H1 (cell line): ENCODE measurements around the gene ARMC6. TPM values are rescaled to one million over a fixed set of nuclear protein-coding genes. Genes with fewer than 3 reads are reported as not detected.

Source experiments
- CTCF ChIA-PET: fragments of 300-600 bp; sonication (Branson Sonifier 250); formaldehyde crosslinking; loops from one replicate; lab custom pipeline; 2021; ENCODE audit not compliant: partially characterized antibody; lab: Charles Lee
- POLR2A ChIA-PET: fragments of 300-600 bp; sonication (Branson Sonifier 250); formaldehyde crosslinking; loops from one replicate; lab custom pipeline; 2021; ENCODE audit warnings: inconsistent platforms; ENCODE audit not compliant: partially characterized antibody; lab: Charles Lee
- DNase-seq, 2 experiments: peaks; one replicate each; pipeline versions ENCODE4 v3.0.0 to v3.0.0-alpha.2; 2010 to 2022; ENCODE audit warnings: low spot score in 2 of 2, low read depth in 1 of 2, mixed read lengths in 1 of 2
- FAIRE-seq: peaks from 2 replicates; lab custom pipeline; 2011; peaks lifted over from hg19 to GRCh38; lab: Jason Lieb, UNC
- H2AFZ ChIP-seq: 2 replicates; pipeline ENCODE4 v1.8.1; 2012; ENCODE audit warnings: low read length, inconsistent platforms
- H2AK5ac ChIP-seq: 2 replicates; pipeline ENCODE4 v1.6.1; 2013; ENCODE audit warnings: low read depth, low read length
- H2BK120ac ChIP-seq: replicated peaks from 2 replicates; pipeline ENCODE3; 2013; ENCODE audit warnings: low read depth, low read length, inconsistent platforms
- H2BK12ac ChIP-seq: 2 replicates; pipeline ENCODE4 v1.6.1; 2013; ENCODE audit warnings: low read depth, low read length
- H2BK15ac ChIP-seq: 2 replicates; pipeline ENCODE4 v1.6.1; 2013; ENCODE audit warnings: low read length
- H2BK20ac ChIP-seq: 2 replicates; pipeline ENCODE4 v1.6.1; 2013; ENCODE audit warnings: low read length
- H2BK5ac ChIP-seq: 2 replicates; pipeline ENCODE4 v1.6.1; 2013; ENCODE audit warnings: low read depth, low read length
- H3K14ac ChIP-seq: 2 replicates; pipeline ENCODE4 v1.6.1; 2013; ENCODE audit warnings: inconsistent platforms; ENCODE audit not compliant: insufficient read length
- H3K18ac ChIP-seq: 2 replicates; pipeline ENCODE4 v1.6.1; 2013; ENCODE audit warnings: low read length; ENCODE audit errors: extremely low read depth
- H3K23ac ChIP-seq: 2 replicates; pipeline ENCODE4 v1.6.1; 2013; ENCODE audit warnings: inconsistent platforms; ENCODE audit not compliant: insufficient read length
- H3K23me2 ChIP-seq: 2 replicates; pipeline ENCODE4 v1.6.1; 2013; ENCODE audit warnings: low read depth, low read length
- H3K27ac ChIP-seq: 2 replicates; pipeline ENCODE4 v1.6.1; 2011; ENCODE audit warnings: low read depth, low read length, inconsistent platforms
- H3K27me3 ChIP-seq, 4 experiments: replicated peaks in 1 of 4; 1 replicate in 1 of 4; 2 replicates in 3 of 4; pipeline versions ENCODE4 v1.6.1 to v1.8.1; 2011 to 2013; ENCODE audit warnings: low read length in 3 of 4, mild to moderate bottlenecking in 3 of 4, inconsistent platforms in 2 of 4, mixed read lengths in 2 of 4, moderate library complexity in 1 of 4; ENCODE audit not compliant: control insufficient read depth in 3 of 4, insufficient read depth in 3 of 4; ENCODE audit errors: extremely low read depth in 1 of 4
- H3K36me3 ChIP-seq, 4 experiments: 2 replicates each; pipeline versions ENCODE4 v1.6.1 to v1.8.1; 2011 to 2013; ENCODE audit warnings: mild to moderate bottlenecking in 4 of 4, low read length in 3 of 4, moderate library complexity in 2 of 4, control low read depth in 1 of 4, inconsistent platforms in 1 of 4; ENCODE audit not compliant: insufficient read depth in 4 of 4, control insufficient read depth in 2 of 4
- H3K4ac ChIP-seq: replicated peaks from 2 replicates; pipeline ENCODE3; 2013; ENCODE audit warnings: low read length, low read depth, mixed read lengths, inconsistent platforms; ENCODE audit not compliant: insufficient read length
- H3K4me1 ChIP-seq, 4 experiments: replicated peaks in 1 of 4; 1 replicate in 1 of 4; 2 replicates in 3 of 4; pipeline versions ENCODE4 v1.6.1 to v1.8.1; 2011 to 2013; ENCODE audit warnings: low read length in 3 of 4, inconsistent platforms in 2 of 4, mixed read lengths in 1 of 4; ENCODE audit not compliant: insufficient read depth in 4 of 4, control insufficient read depth in 3 of 4
- H3K4me2 ChIP-seq, 2 experiments: 2 replicates each; pipeline versions ENCODE4 v1.6.1 to v1.8.1; 2011 to 2013; ENCODE audit warnings: low read depth in 2 of 2, low read length in 2 of 2, control low read depth in 1 of 2, inconsistent platforms in 1 of 2, mild to moderate bottlenecking in 1 of 2; ENCODE audit not compliant: insufficient read depth in 1 of 2
- H3K4me3 ChIP-seq, 4 experiments: fragments of 200-600, 300-600 bp in 1 of 4; sonication (generic), shearing (Covaris generic), sonication (Bioruptor Twin) in 1 of 4; 2 replicates each; pipeline versions ENCODE4 v1.5.1 to v1.8.1; 2011 to 2016; ENCODE audit warnings: low read length in 4 of 4, low read depth in 3 of 4, control low read depth in 2 of 4, inconsistent platforms in 2 of 4, mild to moderate bottlenecking in 2 of 4, mixed read lengths in 1 of 4, moderate library complexity in 1 of 4; ENCODE audit not compliant: insufficient read depth in 2 of 4; ENCODE audit errors: extremely low read depth in 1 of 4
- H3K56ac ChIP-seq: replicated peaks from 2 replicates; pipeline ENCODE3; 2013; ENCODE audit warnings: low read depth, mild to moderate bottlenecking, mixed read lengths, low read length, inconsistent platforms; ENCODE audit not compliant: insufficient read length
- H3K79me1 ChIP-seq: 2 replicates; pipeline ENCODE4 v1.6.1; 2013; ENCODE audit warnings: low read depth, low read length, control low read depth
- H3K79me2 ChIP-seq, 2 experiments: 2 replicates each; pipeline versions ENCODE4 v1.6.1 to v1.8.1; 2012 to 2013; ENCODE audit warnings: low read length in 2 of 2, mild to moderate bottlenecking in 2 of 2, inconsistent platforms in 1 of 2; ENCODE audit not compliant: insufficient read depth in 2 of 2, control insufficient read depth in 1 of 2
- H3K9ac ChIP-seq, 4 experiments: replicated peaks in 1 of 4; 1 replicate in 1 of 4; 2 replicates in 3 of 4; pipeline versions ENCODE4 v1.6.1 to v1.8.1; 2011 to 2013; ENCODE audit warnings: low read depth in 3 of 4, low read length in 3 of 4, control low read depth in 2 of 4, mild to moderate bottlenecking in 2 of 4, moderate library complexity in 2 of 4, inconsistent platforms in 1 of 4; ENCODE audit errors: extremely low read depth in 1 of 4
- H3K9me3 ChIP-seq, 2 experiments: 2 replicates each; pipeline versions ENCODE4 v1.6.1 to v1.8.1; 2012 to 2013; ENCODE audit warnings: mild to moderate bottlenecking in 2 of 2, moderate library complexity in 2 of 2, control low read depth in 1 of 2, inconsistent platforms in 1 of 2, low read depth in 1 of 2, low read length in 1 of 2, mixed read lengths in 1 of 2; ENCODE audit not compliant: insufficient read depth in 2 of 2
- H4K20me1 ChIP-seq, 2 experiments: replicated peaks in 1 of 2; 2 replicates each; pipeline versions ENCODE3 to v1.8.1; 2011 to 2013; ENCODE audit warnings: inconsistent platforms in 2 of 2, low read length in 2 of 2, mild to moderate bottlenecking in 1 of 2; ENCODE audit not compliant: insufficient read depth in 2 of 2, control insufficient read depth in 1 of 2
- H4K5ac ChIP-seq: 2 replicates; pipeline ENCODE4 v1.6.1; 2013; ENCODE audit warnings: low read length, low read depth, mixed read lengths, inconsistent platforms; ENCODE audit not compliant: insufficient read length
- H4K8ac ChIP-seq: 2 replicates; pipeline ENCODE4 v1.8.0; 2013; ENCODE audit warnings: mild to moderate bottlenecking, moderate library complexity, low read length, inconsistent platforms; ENCODE audit not compliant: insufficient read depth; ENCODE audit errors: extremely low read depth
- H4K91ac ChIP-seq: replicated peaks from 2 replicates; pipeline ENCODE3; 2013; ENCODE audit warnings: low read length, mixed read lengths, inconsistent platforms; ENCODE audit not compliant: insufficient read length
- GABPA ChIP-seq: IDR thresholded peaks from 2 replicates; pipeline ENCODE4 v1.6.1; 2011; ENCODE audit warnings: mild to moderate bottlenecking, low read length, moderate library complexity, borderline replicate concordance; ENCODE audit not compliant: insufficient read depth
- HDAC6 ChIP-seq: IDR thresholded peaks from one replicate; pipeline ENCODE4 v1.7.1; 2012; ENCODE audit warnings: low read depth, mild to moderate bottlenecking, inconsistent platforms, low read length, moderate library complexity
- KDM4A ChIP-seq: IDR thresholded peaks from one replicate; pipeline ENCODE4 v1.7.1; 2012; ENCODE audit warnings: low read depth, mild to moderate bottlenecking, moderate library complexity, low read length, inconsistent platforms; ENCODE audit not compliant: severe bottlenecking
- NRF1 ChIP-seq: IDR thresholded peaks from 2 replicates; pipeline ENCODE4 v1.6.1; 2011; ENCODE audit warnings: mild to moderate bottlenecking, low read depth, low read length, improper control_type of control experiment
- PHF8 ChIP-seq: fragments of 200-600 bp; sonication (generic); conservative IDR thresholded peaks from 2 replicates; pipeline ENCODE4 v1.7.1; 2012; ENCODE audit warnings: low read depth, mild to moderate bottlenecking, inconsistent platforms, low read length, moderate library complexity
- POLR2AphosphoS5 ChIP-seq: IDR thresholded peaks from 2 replicates; pipeline ENCODE4 v1.6.1; 2011; ENCODE audit warnings: low read depth, low read length
- POU5F1 ChIP-seq: IDR thresholded peaks from 2 replicates; pipeline ENCODE4 v1.6.1; 2011; ENCODE audit warnings: low read depth, mild to moderate bottlenecking, low read length, moderate library complexity
- SIRT6 ChIP-seq: IDR thresholded peaks from one replicate; pipeline ENCODE4 v1.7.1; 2012; ENCODE audit warnings: low read length, inconsistent platforms
- SRF ChIP-seq: IDR thresholded peaks from 2 replicates; pipeline ENCODE4 v1.6.1; 2011; ENCODE audit warnings: mild to moderate bottlenecking, low read depth, low read length, moderate library complexity
- TEAD4 ChIP-seq: IDR thresholded peaks from 2 replicates; pipeline ENCODE4 v1.6.1; 2012; ENCODE audit warnings: low read depth, low read length, inconsistent platforms, mixed read lengths
- ZNF274 ChIP-seq: IDR thresholded peaks from 2 replicates; pipeline ENCODE4 v1.7.0; 2012; ENCODE audit warnings: low read length, borderline replicate concordance; ENCODE audit errors: extremely low read depth
- WGBS, 2 experiments: shearing (Covaris generic) in 1 of 2; methylation state at CpG; one replicate each; pipeline versions ENCODE4 v1.1.6 to v1.1.7; 2013 to 2015; ENCODE audit warnings: low lambda C conversion rate in 2 of 2, mixed read lengths in 2 of 2, inconsistent platforms in 1 of 2, low coverage in 1 of 2, missing lambda C conversion rate in 1 of 2; ENCODE audit not compliant: insufficient replicate concordance in 2 of 2, insufficient coverage in 1 of 2, insufficient read length in 1 of 2; ENCODE audit errors: extremely low coverage in 1 of 2, missing lambda C conversion rate in 1 of 2; 5-methylcytosine and 5-hydroxymethylcytosine counted together
- polyA plus RNA-seq, 7 experiments: library from polyadenylated mRNA; depleted of rRNA in 3 of 7; stranded (reverse) in 5 of 7; unstranded in 2 of 7; fragments of >200 nt in 5 of 7; fragments of 200-250 nt in 2 of 7; gene quantifications; 1 replicate in 5 of 7; 2 replicates in 1 of 7; 4 replicates in 1 of 7; pipeline versions ENCODE4 v1.2.1 to v1.2.3, GENCODE V29; 2011 to 2013; ENCODE audit warnings: missing spikeins in 2 of 7, mixed read lengths in 2 of 7
- total RNA-seq: library from RNA; stranded (reverse); fragmentation: NEBNext Ultra II Directional; extraction: Animal tissue kit (Norgen Biotek cat#: 25700); gene quantifications from 2 replicates; pipeline ENCODE4 v1.2.1, GENCODE V29; 2021
- TF ChIP-seq, protein P1 (sequence below), 3 experiments: IDR thresholded peaks; 1 replicate in 2 of 3; 2 replicates in 1 of 3; pipeline versions ENCODE4 v1.5.1 to v1.6.1; 2011; ENCODE audit warnings: low read length in 3 of 3, mild to moderate bottlenecking in 3 of 3, inconsistent platforms in 2 of 3, low read depth in 1 of 3, moderate library complexity in 1 of 3; ENCODE audit not compliant: insufficient read depth in 1 of 3; ENCODE audit errors: control extremely low read depth in 1 of 3

The ARMC6 gene
- total and polyA plus RNA-seq, 2 of the 8 experiments (the other 6 are each of a cell fraction or from before 2014, with no cell fraction given) = 67.1 to 68.3 TPM

DNA sequence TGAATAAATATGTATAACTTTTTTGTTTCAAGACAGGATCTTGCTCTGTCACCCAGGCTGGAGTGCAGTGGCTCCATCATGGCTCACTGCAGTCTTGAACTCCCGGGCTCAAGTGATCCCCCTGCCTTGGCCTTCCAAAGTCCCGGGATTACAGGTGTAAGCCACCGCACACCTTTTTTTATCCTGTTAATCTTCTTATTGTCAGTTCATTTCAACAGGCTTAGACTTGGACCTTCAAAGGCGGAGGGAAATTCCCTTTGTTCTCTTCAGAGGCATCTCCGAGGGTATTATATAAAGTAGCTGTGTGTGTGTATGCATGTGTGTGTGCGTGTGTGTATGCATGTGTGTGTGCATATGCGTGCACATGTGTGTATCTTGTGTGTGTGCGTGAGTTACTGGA lies 35.1 kb upstream of the ARMC6 start:
- H4K91ac ChIP-seq = no peak overlapping the region
- H3K36me3 ChIP-seq = peaks cover 15 to 48% (median 28%) of the 10 kb centered on the region in 4 experiments
- CTCF ChIA-PET = interaction anchor here (0.6 to 3.8 kb wide), 4 partner anchors 11 to 44 kb away, joined by 3 to 19 read pairs (median 5); no protein-coding TSS in a partner anchor
- H3K4ac ChIP-seq = no peak overlapping the region
- H3K4me2 ChIP-seq = no peak overlapping the region
- H3K14ac ChIP-seq = no peak overlapping the region
- H3K4me1 ChIP-seq = peaks cover 0 to 7% (median 3%) of the 10 kb centered on the region in 4 experiments; a peak in 5 of 7 replicates
- no peak overlapping the region for H2BK15ac ChIP-seq
- H3K27ac ChIP-seq = no peak overlapping the region
- H4K5ac ChIP-seq = no peak overlapping the region
- H2AK5ac ChIP-seq = no peak overlapping the region
- no peaks in the 10 kb centered on the region for H3K23me2 ChIP-seq
- H2AFZ ChIP-seq = no peak overlapping the region
- H2BK5ac ChIP-seq = no peak overlapping the region
- H2BK12ac ChIP-seq = no peak overlapping the region
- WGBS, 2 experiments = 90% methylated on average over 8 of the region's 8 CpGs; no CpG with 5 or more reads in 1 of the 2 experiments
- H2BK120ac ChIP-seq = no peak overlapping the region
- POLR2A ChIA-PET = interaction anchor here (2.0 to 4.4 kb wide), 2 partner anchors 10 to 27 kb away, joined by 6 to 26 read pairs; no protein-coding TSS in a partner anchor
- H3K27me3 ChIP-seq = no peaks in the 10 kb centered on the region
- H3K79me2 ChIP-seq = no peaks in the 10 kb centered on the region
- DNase-seq (no peak), FAIRE-seq (no peak)
- no peak overlapping the region for H3K9ac ChIP-seq
- no peak overlapping the region for H3K56ac ChIP-seq
- H3K4me3 ChIP-seq = no peak overlapping the region
- no peak overlapping the region for H4K8ac ChIP-seq
- H3K23ac ChIP-seq = no peak overlapping the region
- H3K9me3 ChIP-seq = no peaks in the 10 kb centered on the region
- no peak overlapping the region for H3K18ac ChIP-seq
- no peak overlapping the region for H2BK20ac ChIP-seq
- peaks cover 11 to 20% of the 10 kb centered on the region in 2 experiments for H4K20me1 ChIP-seq
- H3K79me1 ChIP-seq = 0 out of 2 replicates have a peak, but pooled peaks cover 3% of the 10 kb centered on the region
- TF ChIP-seq ZNF274 (no peak), SRF (no peak), POLR2AphosphoS5 (no peak; the same call in 1 of the 2 replicates), HDAC6 (no peak), SIRT6 (no peak), TEAD4 (no peak), KDM4A (no peak), NRF1 (no peak), POU5F1 (no peak), PHF8 (no peak), GABPA (no peak)
- TF ChIP-seq, protein P1, sequence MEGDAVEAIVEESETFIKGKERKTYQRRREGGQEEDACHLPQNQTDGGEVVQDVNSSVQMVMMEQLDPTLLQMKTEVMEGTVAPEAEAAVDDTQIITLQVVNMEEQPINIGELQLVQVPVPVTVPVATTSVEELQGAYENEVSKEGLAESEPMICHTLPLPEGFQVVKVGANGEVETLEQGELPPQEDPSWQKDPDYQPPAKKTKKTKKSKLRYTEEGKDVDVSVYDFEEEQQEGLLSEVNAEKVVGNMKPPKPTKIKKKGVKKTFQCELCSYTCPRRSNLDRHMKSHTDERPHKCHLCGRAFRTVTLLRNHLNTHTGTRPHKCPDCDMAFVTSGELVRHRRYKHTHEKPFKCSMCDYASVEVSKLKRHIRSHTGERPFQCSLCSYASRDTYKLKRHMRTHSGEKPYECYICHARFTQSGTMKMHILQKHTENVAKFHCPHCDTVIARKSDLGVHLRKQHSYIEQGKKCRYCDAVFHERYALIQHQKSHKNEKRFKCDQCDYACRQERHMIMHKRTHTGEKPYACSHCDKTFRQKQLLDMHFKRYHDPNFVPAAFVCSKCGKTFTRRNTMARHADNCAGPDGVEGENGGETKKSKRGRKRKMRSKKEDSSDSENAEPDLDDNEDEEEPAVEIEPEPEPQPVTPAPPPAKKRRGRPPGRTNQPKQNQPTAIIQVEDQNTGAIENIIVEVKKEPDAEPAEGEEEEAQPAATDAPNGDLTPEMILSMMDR (IDR thresholded peaks at IDR 0.05; ENCODE audit: control extremely low read depth in 1 of 3, insufficient read depth in 1 of 3, low read depth in 1 of 3, low read length in 3 of 3) = no peak
